Fibroblast of lung (primary cell): ENCODE results near the gene TRIM26.

Experiments
- EZH2 ChIP-seq: IDR thresholded peaks from 2 replicates; pipeline ENCODE4 v1.5.1; 2012; ENCODE audit warnings: low read length, control low read depth, mild to moderate bottlenecking; ENCODE audit errors: missing control alignments
- TF ChIP-seq, protein P1 (sequence below), 2 donors: IDR thresholded peaks in 1 of 2; conservative IDR thresholded peaks in 1 of 2; 1 replicate in 1 of 2; 2 replicates in 1 of 2; pipeline ENCODE4 v1.5.1; 2011 to 2012; ENCODE audit warnings: low read length in 2 of 2, control low read depth in 1 of 2, inconsistent platforms in 1 of 2, low read depth in 1 of 2, mild to moderate bottlenecking in 1 of 2

DNA sequence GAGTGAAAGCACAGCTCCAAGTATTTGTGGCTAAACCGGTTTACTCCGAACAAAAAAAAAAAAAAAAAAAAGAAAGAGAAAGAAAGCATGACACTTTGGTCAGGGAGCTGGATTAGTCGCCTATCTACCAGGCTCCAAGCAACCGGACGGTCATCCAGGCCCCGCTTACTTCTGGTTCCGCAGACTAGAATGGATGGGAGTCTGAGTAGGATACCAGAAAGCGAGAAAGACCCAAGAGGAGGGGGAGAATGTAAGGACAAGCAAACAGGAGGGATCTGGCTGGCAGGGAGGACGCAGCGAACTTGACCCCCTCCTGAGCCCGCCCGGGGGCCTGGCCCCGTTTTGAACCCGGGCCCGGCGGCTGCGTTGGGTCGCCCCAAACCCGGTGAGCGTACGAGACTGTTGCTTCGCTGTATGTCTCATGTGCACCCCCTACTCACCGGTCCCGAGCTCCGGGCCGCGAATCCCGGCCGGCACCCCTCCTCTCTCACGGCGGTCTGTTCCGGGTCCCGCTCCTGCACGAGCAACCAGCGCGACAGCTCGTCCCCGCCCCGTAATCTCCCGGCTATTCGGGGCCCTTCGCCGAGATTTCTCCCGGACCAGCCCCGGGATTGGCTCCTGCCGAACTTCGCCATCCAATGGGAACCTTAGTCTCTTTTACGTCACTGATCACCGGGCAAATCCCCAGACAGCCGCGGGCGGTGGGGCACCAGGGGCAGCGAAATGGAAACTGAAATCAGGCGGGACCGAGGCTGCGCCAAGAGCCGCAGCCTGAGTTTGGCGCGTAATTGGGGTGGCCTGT lies at the start of gene TRIM26:
- TF ChIP-seq, protein P1, sequence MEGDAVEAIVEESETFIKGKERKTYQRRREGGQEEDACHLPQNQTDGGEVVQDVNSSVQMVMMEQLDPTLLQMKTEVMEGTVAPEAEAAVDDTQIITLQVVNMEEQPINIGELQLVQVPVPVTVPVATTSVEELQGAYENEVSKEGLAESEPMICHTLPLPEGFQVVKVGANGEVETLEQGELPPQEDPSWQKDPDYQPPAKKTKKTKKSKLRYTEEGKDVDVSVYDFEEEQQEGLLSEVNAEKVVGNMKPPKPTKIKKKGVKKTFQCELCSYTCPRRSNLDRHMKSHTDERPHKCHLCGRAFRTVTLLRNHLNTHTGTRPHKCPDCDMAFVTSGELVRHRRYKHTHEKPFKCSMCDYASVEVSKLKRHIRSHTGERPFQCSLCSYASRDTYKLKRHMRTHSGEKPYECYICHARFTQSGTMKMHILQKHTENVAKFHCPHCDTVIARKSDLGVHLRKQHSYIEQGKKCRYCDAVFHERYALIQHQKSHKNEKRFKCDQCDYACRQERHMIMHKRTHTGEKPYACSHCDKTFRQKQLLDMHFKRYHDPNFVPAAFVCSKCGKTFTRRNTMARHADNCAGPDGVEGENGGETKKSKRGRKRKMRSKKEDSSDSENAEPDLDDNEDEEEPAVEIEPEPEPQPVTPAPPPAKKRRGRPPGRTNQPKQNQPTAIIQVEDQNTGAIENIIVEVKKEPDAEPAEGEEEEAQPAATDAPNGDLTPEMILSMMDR (conservative IDR thresholded peaks at IDR 0.05 in 1 of 2, IDR thresholded peaks at IDR 0.05 in 1 of 2; ENCODE audit: low read depth in 1 of 2, low read length in 2 of 2) = no peak
- TF ChIP-seq EZH2 = no peak
